ENCODE results near the gene LGALS4. TPM values are rescaled to one million over a fixed set of nuclear protein-coding genes. Genes with fewer than 3 reads are reported as not detected.
"Not testable (repeated sequence)": the region's sequence is repeated elsewhere in the genome, so short reads cannot be mapped to it uniquely, and the experiment has no call there.

The LGALS4 gene
- total and polyA plus RNA-seq, 2 experiments from 2014 or later: 0.19 TPM; not detected in 1

DNA sequence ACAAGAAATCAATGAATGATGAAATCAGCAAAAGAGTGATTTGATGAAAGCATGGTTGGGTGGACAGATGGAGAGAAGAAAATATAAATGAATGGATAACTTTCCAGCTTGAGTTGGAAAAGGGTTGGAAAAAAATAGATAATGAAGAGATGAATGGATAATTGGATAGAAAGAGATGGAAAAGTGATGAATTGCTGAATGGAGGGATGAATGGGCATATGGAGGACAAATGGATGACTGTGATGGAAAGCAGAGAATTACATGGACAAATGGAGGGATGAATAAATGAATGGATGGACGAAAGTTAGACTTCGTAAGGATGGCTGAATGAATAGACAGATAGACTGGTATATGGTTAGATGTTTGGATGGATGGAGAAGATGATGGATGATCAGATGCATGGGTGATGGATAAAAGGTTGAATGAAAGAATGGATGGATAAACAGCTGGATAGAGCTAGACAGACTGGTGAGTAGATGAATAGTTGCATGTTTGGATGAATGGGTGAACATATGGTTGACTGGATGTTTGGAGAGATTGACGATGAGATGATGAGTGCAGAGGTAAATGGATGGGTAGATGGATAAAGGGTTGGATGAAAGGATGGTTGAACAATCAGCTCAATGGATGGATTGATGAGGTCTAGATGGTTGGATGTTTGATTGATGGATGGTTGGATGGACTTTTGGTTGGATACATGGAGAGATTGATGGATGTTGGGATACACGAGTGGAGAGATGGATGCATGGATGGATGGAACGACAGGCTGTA, 12.0 kb downstream of the LGALS4 start:
- no peak overlapping the region for H3K4me2 ChIP-seq (ENCODE audit: unreplicated experiment)
- no peak overlapping the region for H3K27ac ChIP-seq
- H2AFZ ChIP-seq: no peak overlapping the region
- peaks cover 8% of the 10 kb centered on the region for H3K4me1 ChIP-seq (ENCODE audit: insufficient read depth)
- H3K4me3 ChIP-seq: no peak overlapping the region
- no peaks in the 10 kb centered on the region for H3K79me2 ChIP-seq (ENCODE audit: insufficient read depth)
- TF ChIP-seq EZH2 (IDR thresholded peaks at IDR 0.05; ENCODE audit: insufficient read depth, poor library complexity, severe bottlenecking) (no peak), EZH2phosphoT487 (IDR thresholded peaks at IDR 0.05; ENCODE audit: insufficient read depth, low read depth) (no peak)
- DNase-seq: no peak
- H3K9ac ChIP-seq: no peak overlapping the region
- no peaks in the 10 kb centered on the region for H4K20me1 ChIP-seq (ENCODE audit: insufficient read depth)
- peaks cover 4% of the 10 kb centered on the region; the same call in 1 of the 2 replicates for H3K9me2 ChIP-seq (ENCODE audit: insufficient read depth)
- H3K36me3 ChIP-seq (ENCODE audit: low read depth): no peaks in the 10 kb centered on the region
- in situ Hi-C loops (cut with MboI): no loop called here
- no peaks in the 10 kb centered on the region for H3K27me3 ChIP-seq (replicated peaks; ENCODE audit: insufficient read depth)
- no peaks in the 10 kb centered on the region for H3K9me3 ChIP-seq (ENCODE audit: low read depth)
- no peaks in the 10 kb centered on the region for H3F3A ChIP-seq (ENCODE audit: insufficient read depth)
- 57 to 65% methylated on average over 5 of the region's 5 CpGs for WGBS, 2 experiments (ENCODE audit: low coverage in 1 of 2, low lambda C conversion rate in 2 of 2, missing lambda C conversion rate in 2 of 2)

DNA sequence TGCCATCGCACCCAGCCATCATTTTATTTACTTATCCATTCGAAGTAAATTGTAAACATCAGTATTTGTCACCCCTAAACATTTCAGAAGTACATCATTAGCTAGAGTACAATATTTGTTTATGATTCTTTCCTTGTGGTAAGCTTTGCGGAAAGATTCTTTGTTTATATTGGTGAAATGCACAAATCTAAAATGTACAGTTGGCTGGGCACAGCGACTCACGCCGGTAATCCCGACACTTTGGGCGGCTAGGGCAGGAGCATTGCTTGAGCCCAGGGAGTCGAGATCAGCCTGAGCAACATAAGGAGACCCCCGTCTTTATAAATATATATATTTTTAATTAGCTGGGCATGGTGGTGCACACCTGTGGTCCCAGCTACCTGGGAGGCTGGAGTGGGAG, 13.6 kb downstream of the LGALS4 start:
- in situ Hi-C loops (cut with MboI): no loop called here
- 90 to 91% methylated on average over 10 of the region's 10 CpGs for WGBS, 2 experiments (ENCODE audit: low coverage in 1 of 2, low lambda C conversion rate in 2 of 2, missing lambda C conversion rate in 2 of 2)
- no peak for TF ChIP-seq EZH2 (IDR thresholded peaks at IDR 0.05; ENCODE audit: insufficient read depth, poor library complexity, severe bottlenecking)
- no peak for TF ChIP-seq EZH2phosphoT487 (IDR thresholded peaks at IDR 0.05; ENCODE audit: insufficient read depth, low read depth)
- Histone ChIP-seq H3K27me3 (replicated peaks; ENCODE audit: insufficient read depth) (no peaks in the 10 kb centered on the region), H3F3A (ENCODE audit: insufficient read depth) (no peaks in the 10 kb centered on the region), H3K27ac (peak overlapping the region; percentile 51), H3K9ac (no peak overlapping the region), H2AFZ (no peak overlapping the region), H3K9me3 (ENCODE audit: low read depth) (no peaks in the 10 kb centered on the region), H3K4me1 (ENCODE audit: insufficient read depth) (peaks cover 8% of the 10 kb centered on the region), H3K4me2 (ENCODE audit: unreplicated experiment) (no peak overlapping the region), H4K20me1 (ENCODE audit: insufficient read depth) (no peaks in the 10 kb centered on the region), H3K36me3 (ENCODE audit: low read depth) (no peaks in the 10 kb centered on the region), H3K79me2 (ENCODE audit: insufficient read depth) (no peaks in the 10 kb centered on the region), H3K4me3 (no peak overlapping the region), H3K9me2 (ENCODE audit: insufficient read depth) (peaks cover 4% of the 10 kb centered on the region; the same call in 1 of the 2 replicates)
- no peak for DNase-seq

DNA sequence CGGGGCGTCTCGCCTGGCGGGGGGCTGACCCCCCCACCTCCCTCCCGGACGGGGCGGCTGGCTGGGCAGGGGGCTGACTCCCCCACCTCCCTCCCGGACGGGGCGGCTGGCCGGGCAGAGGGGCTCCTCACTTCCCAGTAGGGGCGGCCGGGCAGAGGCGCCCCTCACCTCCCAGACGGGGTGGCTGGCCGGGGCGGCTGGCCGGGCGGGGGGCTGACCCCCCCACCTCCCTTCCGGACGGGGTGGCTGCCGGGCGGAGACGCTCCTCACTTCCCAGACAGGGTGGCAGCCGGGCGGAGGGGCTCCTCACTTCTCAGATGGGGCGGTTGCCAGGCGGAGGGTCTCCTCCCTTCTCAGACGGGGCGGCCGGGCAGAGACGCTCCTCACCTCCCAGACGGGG, 15.0 kb downstream of the LGALS4 start:
- H2AFZ ChIP-seq; H3K4me3 ChIP-seq; H3K36me3 ChIP-seq (ENCODE audit: low read depth); H3K9ac ChIP-seq; H3K27me3 ChIP-seq (replicated peaks; ENCODE audit: insufficient read depth); H3K9me2 ChIP-seq (ENCODE audit: insufficient read depth); in situ Hi-C loops (cut with MboI); H3K27ac ChIP-seq; H3F3A ChIP-seq (ENCODE audit: insufficient read depth); H4K20me1 ChIP-seq (ENCODE audit: insufficient read depth); H3K79me2 ChIP-seq (ENCODE audit: insufficient read depth); DNase-seq; H3K9me3 ChIP-seq (ENCODE audit: low read depth); H3K4me2 ChIP-seq (ENCODE audit: unreplicated experiment): not testable (repeated sequence)
- WGBS, 2 experiments (ENCODE audit: low coverage in 1 of 2, low lambda C conversion rate in 2 of 2, missing lambda C conversion rate in 2 of 2): 76% methylated on average over 21 of the region's 33 CpGs; no CpG with 5 or more reads in 1 of the 2 experiments
- peaks cover 15% of the 10 kb centered on the region for H3K4me1 ChIP-seq (ENCODE audit: insufficient read depth)

DNA sequence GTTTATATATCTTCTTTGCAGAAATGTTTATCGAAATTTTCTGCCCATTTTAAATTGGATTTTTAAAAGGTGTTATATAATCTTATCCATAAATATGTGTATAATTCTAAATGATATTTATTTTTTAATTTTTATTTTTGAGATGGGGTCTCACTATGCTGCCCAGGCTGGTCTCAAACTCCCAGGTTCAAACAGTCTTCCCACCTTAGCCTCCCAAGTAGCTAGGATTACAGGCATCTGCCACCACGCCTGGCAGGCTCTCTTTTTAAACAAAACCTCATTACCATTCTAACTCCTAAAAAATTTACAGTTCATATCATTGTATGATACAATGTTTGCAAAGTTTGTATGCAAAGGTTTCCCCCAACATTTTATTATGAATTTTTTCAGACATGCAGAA, 16.6 kb downstream of the LGALS4 start:
- Histone ChIP-seq H3F3A (ENCODE audit: insufficient read depth) (no peaks in the 10 kb centered on the region), H4K20me1 (ENCODE audit: insufficient read depth) (no peaks in the 10 kb centered on the region), H2AFZ (no peak overlapping the region), H3K4me1 (ENCODE audit: insufficient read depth) (peaks cover 16% of the 10 kb centered on the region), H3K4me2 (ENCODE audit: unreplicated experiment) (no peak overlapping the region), H3K79me2 (ENCODE audit: insufficient read depth) (no peaks in the 10 kb centered on the region), H3K27me3 (replicated peaks; ENCODE audit: insufficient read depth) (no peaks in the 10 kb centered on the region), H3K9me2 (ENCODE audit: insufficient read depth) (peaks cover 4% of the 10 kb centered on the region; the same call in 1 of the 2 replicates), H3K27ac (no peak overlapping the region), H3K4me3 (no peak overlapping the region), H3K9ac (no peak overlapping the region), H3K9me3 (ENCODE audit: low read depth) (no peaks in the 10 kb centered on the region), H3K36me3 (ENCODE audit: low read depth) (no peaks in the 10 kb centered on the region)
- TF ChIP-seq EZH2 (IDR thresholded peaks at IDR 0.05; ENCODE audit: insufficient read depth, poor library complexity, severe bottlenecking) (no peak), EZH2phosphoT487 (IDR thresholded peaks at IDR 0.05; ENCODE audit: insufficient read depth, low read depth) (no peak)
- WGBS, 2 experiments (ENCODE audit: low coverage in 1 of 2, low lambda C conversion rate in 2 of 2, missing lambda C conversion rate in 2 of 2): 47 to 49% methylated on average over 2 of the region's 2 CpGs
- in situ Hi-C loops (cut with MboI): no loop called here
- no peak for DNase-seq
